H1 (cell line): ENCODE results near the gene SLC8A1. TPM values are rescaled to one million over a fixed set of nuclear protein-coding genes. Genes with fewer than 3 reads are reported as not detected.

ENCODE experiments used
- NRF1 ChIP-seq: IDR thresholded peaks from 2 replicates; pipeline ENCODE4 v1.6.1; 2011; ENCODE audit warnings: mild to moderate bottlenecking, low read depth, low read length, improper control_type of control experiment
- SP1 ChIP-seq: IDR thresholded peaks from 2 replicates; pipeline ENCODE4 v1.6.1; 2011; ENCODE audit warnings: low read depth, low read length
- TCF12 ChIP-seq: IDR thresholded peaks from 2 replicates; pipeline ENCODE4 v1.6.1; 2011; ENCODE audit warnings: low read depth, mild to moderate bottlenecking, low read length
- USF2 ChIP-seq: IDR thresholded peaks from 2 replicates; pipeline ENCODE4 v1.6.1; 2011; ENCODE audit warnings: low read length, improper control_type of control experiment
- polyA plus RNA-seq, 7 experiments: library from polyadenylated mRNA; depleted of rRNA in 3 of 7; stranded (reverse) in 5 of 7; unstranded in 2 of 7; fragments of >200 nt in 5 of 7; fragments of 200-250 nt in 2 of 7; gene quantifications; 1 replicate in 5 of 7; 2 replicates in 1 of 7; 4 replicates in 1 of 7; pipeline versions ENCODE4 v1.2.1 to v1.2.3, GENCODE V29; 2011 to 2013; ENCODE audit warnings: missing spikeins in 2 of 7, mixed read lengths in 2 of 7
- total RNA-seq: library from RNA; stranded (reverse); fragmentation: NEBNext Ultra II Directional; extraction: Animal tissue kit (Norgen Biotek cat#: 25700); gene quantifications from 2 replicates; pipeline ENCODE4 v1.2.1, GENCODE V29; 2021
- TF ChIP-seq, protein P1 (sequence below): IDR thresholded peaks from 2 replicates; pipeline ENCODE4 v1.6.1; 2012; ENCODE audit warnings: low read length, inconsistent platforms

SLC8A1 gene
- total and polyA plus RNA-seq, 2 of the 8 experiments (the other 6 are each of a cell fraction or from before 2014, with no cell fraction given), result 0.68 to 3.6 TPM

DNA sequence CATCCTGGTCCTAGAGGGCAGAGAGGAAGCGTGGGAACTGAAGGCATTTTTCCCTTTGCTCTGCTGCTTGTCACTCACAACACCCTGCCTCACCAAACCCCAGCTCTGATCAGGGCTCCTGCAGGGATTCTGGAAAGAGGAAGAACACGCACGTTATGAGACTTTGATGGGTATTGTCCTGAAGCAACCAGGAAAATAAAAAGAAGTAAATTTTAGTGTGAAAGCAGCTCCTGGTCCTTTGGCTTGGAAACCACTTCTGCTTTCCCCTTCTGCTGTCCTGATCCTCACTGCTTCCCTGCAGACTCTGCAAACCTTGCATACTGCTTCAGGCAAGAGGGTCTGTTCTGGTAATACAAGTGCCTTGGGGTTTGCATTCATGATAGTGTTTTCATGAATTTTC, 164.1 kb downstream of the SLC8A1 start (continued):
- no peak for TF ChIP-seq NRF1
- TF ChIP-seq TCF12, result no peak
- no peak for TF ChIP-seq USF2
- TF ChIP-seq SP1, result no peak
- TF ChIP-seq, protein P1, sequence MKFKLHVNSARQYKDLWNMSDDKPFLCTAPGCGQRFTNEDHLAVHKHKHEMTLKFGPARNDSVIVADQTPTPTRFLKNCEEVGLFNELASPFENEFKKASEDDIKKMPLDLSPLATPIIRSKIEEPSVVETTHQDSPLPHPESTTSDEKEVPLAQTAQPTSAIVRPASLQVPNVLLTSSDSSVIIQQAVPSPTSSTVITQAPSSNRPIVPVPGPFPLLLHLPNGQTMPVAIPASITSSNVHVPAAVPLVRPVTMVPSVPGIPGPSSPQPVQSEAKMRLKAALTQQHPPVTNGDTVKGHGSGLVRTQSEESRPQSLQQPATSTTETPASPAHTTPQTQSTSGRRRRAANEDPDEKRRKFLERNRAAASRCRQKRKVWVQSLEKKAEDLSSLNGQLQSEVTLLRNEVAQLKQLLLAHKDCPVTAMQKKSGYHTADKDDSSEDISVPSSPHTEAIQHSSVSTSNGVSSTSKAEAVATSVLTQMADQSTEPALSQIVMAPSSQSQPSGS, result no peak
